ENCODE results near the gene CD300A.

Gene CD300A

DNA sequence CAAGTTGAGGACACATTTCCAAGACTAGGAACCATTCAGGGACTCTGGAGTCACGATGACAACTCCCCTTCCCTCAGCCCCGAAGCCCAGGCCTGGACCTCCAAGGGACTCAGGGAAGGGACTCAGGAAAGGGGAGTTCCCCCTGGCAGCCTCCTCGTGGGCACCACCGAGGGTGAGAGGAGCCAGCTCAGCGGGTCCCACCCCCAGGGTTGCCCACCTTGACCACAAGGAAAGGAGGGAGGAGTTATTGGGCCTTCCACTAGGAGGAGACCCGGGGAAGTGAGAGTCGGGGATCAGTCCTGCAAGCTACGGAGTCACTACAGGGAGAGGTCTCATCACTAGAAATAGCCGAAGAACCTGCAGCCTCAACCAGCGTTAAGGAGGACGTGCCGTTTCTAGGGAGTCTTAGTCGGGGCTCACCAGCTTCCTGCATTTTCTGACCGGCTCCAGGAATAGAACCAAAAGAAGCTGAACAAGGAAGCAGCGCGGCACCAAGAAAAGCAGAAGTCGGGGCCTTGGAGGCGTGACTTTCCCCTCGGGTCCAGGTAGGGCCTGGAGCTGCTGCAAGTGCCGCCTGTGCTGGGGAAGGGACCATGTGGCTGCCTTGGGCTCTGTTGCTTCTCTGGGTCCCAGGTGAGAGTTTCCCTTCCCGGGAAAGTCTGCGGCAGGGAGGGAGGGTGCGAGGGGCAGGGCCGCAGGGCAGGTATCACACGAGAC is at the start of gene CD300A:
Gene CD300A (plus strand): TSS at position 524 of the 717 bp plus-strand sequence. CDS start 70 bp downstream, at position 594.
- no peak for DNase-seq

DNA sequence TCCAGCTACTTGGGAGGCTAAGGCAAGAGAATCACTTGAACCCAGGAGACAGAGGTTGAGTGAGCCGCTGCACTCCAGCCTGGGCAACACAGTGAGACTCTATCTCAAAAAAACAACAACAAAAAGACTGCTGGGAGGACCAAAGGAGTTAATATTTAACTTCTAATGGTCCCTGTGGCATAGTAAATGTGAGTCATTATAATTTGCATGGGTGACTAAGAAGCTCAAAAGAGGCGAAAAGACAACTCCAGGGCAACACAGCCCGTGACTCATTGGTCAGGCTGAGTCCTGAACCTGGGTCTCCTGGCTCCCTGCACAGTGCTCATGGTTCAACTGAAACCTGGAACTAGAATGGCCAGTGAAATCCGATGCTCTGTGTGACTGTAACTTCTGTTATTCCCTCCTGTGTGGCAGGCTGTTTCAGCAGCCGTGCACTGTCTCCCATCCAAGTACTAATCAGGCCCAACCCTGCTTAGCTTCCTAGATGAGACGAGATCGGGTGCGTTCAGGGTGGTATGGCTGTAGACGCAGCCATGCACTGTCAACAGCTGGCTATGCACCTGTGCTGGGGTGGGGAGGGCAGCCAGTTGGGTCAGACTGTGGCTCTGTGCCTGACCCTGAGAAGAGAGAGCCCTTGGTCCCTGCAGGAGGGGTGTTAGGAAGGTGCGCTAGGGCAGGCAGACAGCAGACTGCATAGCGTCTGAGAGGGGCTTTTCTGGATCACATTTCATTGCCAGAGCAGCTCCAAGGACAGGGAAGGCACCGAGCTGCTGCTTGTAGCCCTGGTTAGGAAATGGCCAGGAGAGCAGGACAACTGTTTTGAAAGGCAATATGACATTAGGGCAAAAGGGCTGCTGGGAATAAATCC is 49.0 kb upstream of the CD300A start:
- no peak for DNase-seq

DNA sequence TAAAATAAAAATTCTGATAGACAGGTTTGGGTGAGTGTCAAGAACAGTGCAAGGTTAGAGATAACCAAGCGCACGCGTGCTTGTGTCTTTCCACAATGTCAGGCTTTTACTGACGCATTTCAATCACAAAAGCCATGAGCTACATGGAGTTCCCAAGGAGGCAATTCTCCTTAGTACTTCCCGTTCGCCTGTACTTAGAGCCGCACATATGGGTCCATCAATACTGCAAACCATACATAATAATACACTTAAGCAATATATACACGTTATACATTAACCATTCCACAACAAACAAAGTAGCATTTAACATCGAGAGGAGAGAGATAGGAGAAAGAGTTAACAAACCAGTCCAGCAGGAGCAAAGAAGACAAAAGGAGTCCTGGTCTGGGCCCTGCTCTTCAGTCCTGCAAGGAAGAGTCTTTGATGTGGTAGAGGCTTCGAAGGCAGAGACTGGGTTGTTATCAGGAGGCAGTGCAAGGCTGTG is 46.5 kb upstream of the CD300A start:
- DNase-seq = no peak

GRCh38 chr17:74424117-74424516 is 42.3 kb upstream of the CD300A start:
- DNase-seq = no peak

GRCh38 chr17:74424657-74425056 is 41.8 kb upstream of the CD300A start:
- no peak for DNase-seq

GRCh38 chr17:74426551-74427047 is 39.8 kb upstream of the CD300A start:
- no peak for DNase-seq

- DNase-seq = no peak
Observed at GRCh38 chr17:74427048-74427762, 39.2 kb upstream of the CD300A start.

GRCh38 chr17:74427763-74428153 is 38.7 kb upstream of the CD300A start:
- no peak for DNase-seq

DNA sequence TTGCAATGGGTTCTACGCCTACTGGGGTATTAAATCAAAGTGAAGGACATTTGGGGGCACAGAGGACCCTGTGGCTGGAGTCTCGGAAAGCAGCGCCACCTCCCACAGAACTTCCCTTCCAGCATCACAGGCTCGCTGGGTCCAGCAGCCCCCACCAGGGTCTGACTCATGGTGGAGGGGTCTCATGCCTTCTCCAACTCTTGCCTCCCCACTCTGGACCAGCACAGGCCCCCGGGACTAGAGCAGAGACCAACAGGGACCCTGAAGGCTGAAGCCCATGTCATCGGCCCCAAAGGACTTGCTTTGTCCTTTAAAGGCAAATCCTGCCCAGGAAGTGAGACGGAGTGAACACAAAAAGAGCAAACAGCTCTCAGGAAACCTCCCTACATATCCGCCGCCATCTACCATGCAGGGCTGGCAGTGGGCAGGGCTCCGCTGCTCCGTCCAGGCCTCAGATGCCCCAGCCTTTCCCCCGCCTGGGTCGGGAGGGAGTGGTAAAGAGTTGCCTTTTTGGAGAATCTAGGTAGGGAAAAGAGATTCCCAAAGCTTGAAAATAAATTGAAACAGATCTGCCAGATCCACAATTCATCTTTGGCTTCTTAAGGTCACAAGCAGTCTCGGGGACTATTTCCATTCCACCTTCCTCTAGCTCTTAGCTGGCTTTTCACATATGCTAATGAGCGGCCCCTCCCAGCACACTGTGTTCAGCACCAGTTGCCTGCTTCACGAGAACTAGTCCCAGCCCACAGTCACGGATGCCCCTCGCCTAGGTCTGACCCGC is 36.6 kb upstream of the CD300A start:
- DNase-seq = no peak

- DNase-seq = no peak
Observed at GRCh38 chr17:74430385-74430705, 36.1 kb upstream of the CD300A start.

- peak; percentile 48 for DNase-seq
Observed at GRCh38 chr17:74430706-74431567, 35.5 kb upstream of the CD300A start.

DNA sequence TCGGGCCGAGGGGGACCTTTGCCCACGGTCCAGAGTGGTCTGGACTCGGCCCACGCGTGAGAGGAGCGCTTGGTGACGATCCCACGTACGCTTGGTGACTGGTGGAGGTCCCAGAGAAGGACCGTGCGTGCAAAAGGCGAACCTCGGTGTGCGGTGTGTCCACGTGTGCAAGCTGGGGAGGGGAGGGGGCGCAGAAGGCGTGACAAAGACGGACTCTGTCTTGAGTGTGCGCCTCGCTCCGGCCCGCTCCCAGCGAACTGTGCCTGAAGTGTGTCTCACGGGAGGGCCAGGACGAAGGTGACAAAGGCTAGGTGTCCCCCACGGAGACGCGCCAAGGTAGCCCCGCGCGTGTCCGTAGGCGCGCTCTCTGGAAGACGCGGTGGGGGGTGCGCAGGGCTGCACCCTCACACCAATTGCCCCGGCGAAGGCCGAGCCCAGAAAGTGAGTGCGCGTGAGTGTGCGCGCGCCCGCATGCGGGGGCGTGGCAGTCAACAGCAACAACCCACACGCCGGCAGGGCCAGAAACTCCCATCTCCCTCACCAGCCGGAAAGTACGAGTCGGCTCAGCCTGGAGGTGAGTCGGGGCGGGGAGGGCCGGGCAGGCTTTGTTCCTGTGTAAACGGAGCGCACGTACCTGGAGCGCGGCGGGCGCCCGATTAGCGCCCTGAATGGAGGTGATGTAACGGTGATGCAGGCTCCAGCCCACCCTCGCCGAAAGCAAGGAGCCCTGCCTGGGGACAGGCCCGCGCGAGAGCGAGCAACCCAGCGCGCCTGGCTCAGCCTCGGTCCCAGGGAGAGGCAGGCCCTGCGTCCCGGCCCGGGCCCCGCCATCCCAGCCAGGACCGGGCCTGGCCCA is 34.6 kb upstream of the CD300A start, which contains the start of gene GPRC5C:
Gene GPRC5C (plus strand): TSS at position 521 of the 856 bp plus-strand sequence. CDS start 7,689 bp downstream, outside the sequence.
- DNase-seq = peak; percentile 41

DNA sequence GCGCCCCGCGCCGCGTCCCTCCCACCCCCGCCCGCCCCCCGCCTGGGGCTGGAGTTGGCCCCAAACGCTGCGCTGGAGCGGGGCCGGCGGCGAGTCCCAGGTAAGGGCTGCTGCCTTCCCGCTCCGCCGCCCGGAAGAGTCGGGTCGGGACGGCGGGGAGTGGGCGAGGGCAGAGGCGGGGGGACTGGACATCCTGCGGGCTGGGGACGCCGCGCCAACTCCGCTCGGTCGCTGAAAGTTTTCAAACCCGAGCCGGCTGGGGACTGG is 34.1 kb upstream of the CD300A start:
- no peak for DNase-seq

GRCh38 chr17:74432766-74433391 is 33.6 kb upstream of the CD300A start:
- DNase-seq = no peak

DNA sequence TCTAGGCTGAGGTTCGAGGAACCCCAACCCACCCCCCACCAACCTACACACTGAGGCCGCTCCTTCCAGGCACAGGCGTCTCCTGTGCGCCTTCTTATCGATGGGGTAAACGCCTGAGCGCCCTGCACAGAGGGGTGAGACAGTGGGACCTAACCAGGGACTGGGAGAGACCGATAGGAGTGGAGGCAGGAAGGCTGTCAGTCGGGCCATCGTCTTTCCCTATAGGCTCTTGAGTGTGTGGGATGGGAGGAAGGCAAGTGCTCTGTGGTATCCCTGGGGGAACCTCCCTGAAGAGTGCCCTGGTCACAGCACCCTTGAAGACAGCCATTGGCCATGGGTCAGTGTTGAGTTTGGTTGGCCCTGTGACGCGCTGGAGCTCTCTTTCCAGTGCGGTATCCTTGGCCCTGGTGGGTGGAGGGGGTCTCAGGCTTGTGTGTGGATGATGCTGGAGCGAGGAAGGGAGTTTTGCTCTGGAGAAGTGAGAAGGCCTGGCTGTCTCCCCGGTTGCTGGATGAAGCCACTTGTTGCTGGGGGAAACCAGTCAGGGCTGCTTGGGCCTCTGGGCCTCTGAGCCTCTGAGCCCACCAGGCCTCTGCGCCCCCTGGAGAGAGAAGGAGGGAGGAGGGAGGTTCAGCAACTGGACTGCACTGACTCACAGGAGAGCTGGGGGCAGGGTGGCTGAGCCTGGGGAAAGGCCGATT is 32.9 kb upstream of the CD300A start:
- DNase-seq = no peak

GRCh38 chr17:74435775-74436359 is 30.6 kb upstream of the CD300A start:
- no peak for DNase-seq

DNA sequence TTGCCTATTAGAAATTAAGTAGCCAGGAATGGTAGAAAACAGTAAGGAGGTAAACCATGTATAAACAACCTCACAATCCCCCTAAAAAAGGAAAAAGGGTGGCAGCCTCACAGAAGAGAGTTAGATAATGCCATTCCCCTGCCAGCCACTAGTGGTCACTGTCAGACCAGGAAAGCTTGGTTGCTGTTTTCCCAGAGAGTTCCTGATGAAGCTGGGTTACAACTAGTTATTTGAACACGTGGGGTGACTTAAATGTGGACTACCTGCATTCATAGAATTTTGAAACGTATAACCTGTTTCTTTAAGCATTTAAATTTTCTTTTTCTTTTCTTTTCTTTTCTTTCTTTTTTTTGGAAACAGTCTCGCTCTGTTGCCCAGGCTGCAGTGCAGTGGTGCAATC is 28.7 kb upstream of the CD300A start:
- DNase-seq = no peak

- no peak for DNase-seq
Observed at GRCh38 chr17:74439691-74440567, 26.5 kb upstream of the CD300A start.

All from DMS79 treated with DMSO at 0.1 percent for 48 hours (cell line).